GM21447 (cell line): ENCODE data around the gene APBB2.
"Not testable (repeated sequence)": the region's sequence is repeated elsewhere in the genome, so short reads cannot be mapped to it uniquely, and the experiment has no call there.

Experiments used
- ATAC-seq: cut with Tn5 transposase; IDR thresholded peaks from one replicate; pipeline ENCODE4 v1.9.1; 2021; ENCODE audit not compliant: unreplicated experiment

Gene APBB2

GRCh38 chr4:41160012-41160789 is 54.1 kb downstream of the APBB2 start:
- no peak for ATAC-seq

GRCh38 chr4:41158756-41159155 is 55.6 kb downstream of the APBB2 start:
- ATAC-seq, result no peak

- ATAC-seq, result no peak
These were observed 56.1 kb downstream of the APBB2 start for GRCh38 chr4:41158274-41158673.

GRCh38 chr4:41157009-41157408 is 57.3 kb downstream of the APBB2 start:
- no peak for ATAC-seq

- ATAC-seq, result no peak
These were observed 57.8 kb downstream of the APBB2 start for GRCh38 chr4:41156574-41156973.

GRCh38 chr4:41155194-41155830 is 59.0 kb downstream of the APBB2 start:
- ATAC-seq, result no peak

GRCh38 chr4:41154814-41155177 is 59.5 kb downstream of the APBB2 start:
- no peak for ATAC-seq

GRCh38 chr4:41154010-41154813 is 60.1 kb downstream of the APBB2 start:
- no peak for ATAC-seq

GRCh38 chr4:41150401-41150800 is 63.9 kb downstream of the APBB2 start:
- ATAC-seq, result no peak

GRCh38 chr4:41149568-41149967 is 64.8 kb downstream of the APBB2 start:
- not testable (repeated sequence) for ATAC-seq

GRCh38 chr4:41148931-41149330 is 65.4 kb downstream of the APBB2 start:
- ATAC-seq, result no peak

GRCh38 chr4:41148292-41148691 is 66.0 kb downstream of the APBB2 start:
- no peak for ATAC-seq

GRCh38 chr4:41147570-41147969 is 66.8 kb downstream of the APBB2 start:
- not testable (repeated sequence) for ATAC-seq

- ATAC-seq, result no peak
These were observed 67.4 kb downstream of the APBB2 start for GRCh38 chr4:41146716-41147506.

- ATAC-seq, result no peak
These were observed 68.1 kb downstream of the APBB2 start for GRCh38 chr4:41146196-41146595.

- no peak for ATAC-seq
These were observed 68.7 kb downstream of the APBB2 start for GRCh38 chr4:41145571-41146078.

GRCh38 chr4:41144812-41145211 is 69.5 kb downstream of the APBB2 start:
- ATAC-seq, result no peak

- no peak for ATAC-seq
These were observed 70.3 kb downstream of the APBB2 start for GRCh38 chr4:41144040-41144379.

GRCh38 chr4:41143311-41144039 is 70.9 kb downstream of the APBB2 start:
- no peak for ATAC-seq
